ENCODE data around the gene CHST14.

CHST14 gene

DNA sequence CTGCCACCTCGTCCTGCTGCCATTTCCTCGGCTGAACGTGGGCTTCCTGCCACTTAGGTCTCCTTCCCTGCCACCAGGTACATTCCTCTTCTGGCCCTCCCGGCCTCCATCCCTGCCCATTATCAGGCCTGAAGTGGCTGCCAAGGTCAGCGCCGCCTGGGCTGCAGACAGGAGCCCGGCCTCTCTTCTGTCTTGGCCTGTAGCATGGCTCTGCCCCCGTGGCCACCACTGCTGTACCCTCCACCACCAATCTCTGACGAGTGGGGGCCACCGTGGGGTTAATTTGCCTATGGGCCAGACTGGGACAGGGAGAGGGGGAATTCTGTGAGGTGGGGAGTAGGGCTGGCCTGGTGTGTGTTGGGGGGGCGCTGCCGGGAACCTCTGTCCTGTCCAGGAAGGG, 32.1 kb upstream of the CHST14 start:
- TF ChIP-seq TAF1 (IDR thresholded peaks at IDR 0.05; ENCODE audit: borderline replicate concordance, insufficient read depth, low read length) (no peak), SIN3A (IDR thresholded peaks at IDR 0.05; ENCODE audit: borderline replicate concordance, insufficient read depth, low read length) (no peak), POLR2AphosphoS5 (IDR thresholded peaks at IDR 0.05; ENCODE audit: low read depth, low read length) (no peak), FOXP2 (optimal IDR thresholded peaks at IDR 0.05; ENCODE audit: borderline replicate concordance, extremely low read depth, extremely low read length, insufficient read depth) (no peak)
- TF ChIP-seq, protein P1, sequence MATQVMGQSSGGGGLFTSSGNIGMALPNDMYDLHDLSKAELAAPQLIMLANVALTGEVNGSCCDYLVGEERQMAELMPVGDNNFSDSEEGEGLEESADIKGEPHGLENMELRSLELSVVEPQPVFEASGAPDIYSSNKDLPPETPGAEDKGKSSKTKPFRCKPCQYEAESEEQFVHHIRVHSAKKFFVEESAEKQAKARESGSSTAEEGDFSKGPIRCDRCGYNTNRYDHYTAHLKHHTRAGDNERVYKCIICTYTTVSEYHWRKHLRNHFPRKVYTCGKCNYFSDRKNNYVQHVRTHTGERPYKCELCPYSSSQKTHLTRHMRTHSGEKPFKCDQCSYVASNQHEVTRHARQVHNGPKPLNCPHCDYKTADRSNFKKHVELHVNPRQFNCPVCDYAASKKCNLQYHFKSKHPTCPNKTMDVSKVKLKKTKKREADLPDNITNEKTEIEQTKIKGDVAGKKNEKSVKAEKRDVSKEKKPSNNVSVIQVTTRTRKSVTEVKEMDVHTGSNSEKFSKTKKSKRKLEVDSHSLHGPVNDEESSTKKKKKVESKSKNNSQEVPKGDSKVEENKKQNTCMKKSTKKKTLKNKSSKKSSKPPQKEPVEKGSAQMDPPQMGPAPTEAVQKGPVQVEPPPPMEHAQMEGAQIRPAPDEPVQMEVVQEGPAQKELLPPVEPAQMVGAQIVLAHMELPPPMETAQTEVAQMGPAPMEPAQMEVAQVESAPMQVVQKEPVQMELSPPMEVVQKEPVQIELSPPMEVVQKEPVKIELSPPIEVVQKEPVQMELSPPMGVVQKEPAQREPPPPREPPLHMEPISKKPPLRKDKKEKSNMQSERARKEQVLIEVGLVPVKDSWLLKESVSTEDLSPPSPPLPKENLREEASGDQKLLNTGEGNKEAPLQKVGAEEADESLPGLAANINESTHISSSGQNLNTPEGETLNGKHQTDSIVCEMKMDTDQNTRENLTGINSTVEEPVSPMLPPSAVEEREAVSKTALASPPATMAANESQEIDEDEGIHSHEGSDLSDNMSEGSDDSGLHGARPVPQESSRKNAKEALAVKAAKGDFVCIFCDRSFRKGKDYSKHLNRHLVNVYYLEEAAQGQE (IDR thresholded peaks at IDR 0.05; ENCODE audit: insufficient read depth in 1 of 2, low read depth in 2 of 2, low read length in 2 of 2), result no peak

DNA sequence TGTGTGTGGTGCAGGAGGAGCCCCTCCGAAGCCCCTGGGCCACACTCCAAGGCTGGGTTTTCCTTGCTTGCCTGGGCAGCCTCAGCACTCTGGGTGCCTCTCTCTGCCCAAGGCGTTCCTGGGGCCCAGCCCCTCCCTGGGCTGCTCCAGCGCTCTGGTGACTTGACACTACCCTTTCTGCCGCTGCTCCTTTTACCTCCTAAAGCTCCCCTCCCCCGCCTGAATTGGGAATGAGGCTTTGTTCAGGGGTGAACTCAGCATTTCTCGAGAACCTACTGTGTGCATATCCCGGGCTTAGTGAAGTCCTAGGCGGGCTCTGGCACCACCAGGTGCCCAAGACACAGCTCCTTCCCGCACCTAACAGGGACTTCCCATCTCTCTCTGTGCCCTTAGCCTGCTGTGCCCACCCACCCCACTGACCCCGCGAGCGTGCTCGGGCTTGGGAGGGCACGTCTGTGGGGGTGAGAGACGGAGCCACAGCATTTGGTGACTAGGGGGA, 31.3 kb upstream of the CHST14 start:
- TF ChIP-seq, protein P1 (IDR thresholded peaks at IDR 0.05; ENCODE audit: insufficient read depth in 1 of 2, low read depth in 2 of 2, low read length in 2 of 2), result no peak
- TF ChIP-seq TAF1 (IDR thresholded peaks at IDR 0.05; ENCODE audit: borderline replicate concordance, insufficient read depth, low read length), result no peak
- TF ChIP-seq SIN3A (IDR thresholded peaks at IDR 0.05; ENCODE audit: borderline replicate concordance, insufficient read depth, low read length), result no peak
- peak; percentile 2 for TF ChIP-seq FOXP2 (optimal IDR thresholded peaks at IDR 0.05; ENCODE audit: borderline replicate concordance, extremely low read depth, extremely low read length, insufficient read depth)

DNA sequence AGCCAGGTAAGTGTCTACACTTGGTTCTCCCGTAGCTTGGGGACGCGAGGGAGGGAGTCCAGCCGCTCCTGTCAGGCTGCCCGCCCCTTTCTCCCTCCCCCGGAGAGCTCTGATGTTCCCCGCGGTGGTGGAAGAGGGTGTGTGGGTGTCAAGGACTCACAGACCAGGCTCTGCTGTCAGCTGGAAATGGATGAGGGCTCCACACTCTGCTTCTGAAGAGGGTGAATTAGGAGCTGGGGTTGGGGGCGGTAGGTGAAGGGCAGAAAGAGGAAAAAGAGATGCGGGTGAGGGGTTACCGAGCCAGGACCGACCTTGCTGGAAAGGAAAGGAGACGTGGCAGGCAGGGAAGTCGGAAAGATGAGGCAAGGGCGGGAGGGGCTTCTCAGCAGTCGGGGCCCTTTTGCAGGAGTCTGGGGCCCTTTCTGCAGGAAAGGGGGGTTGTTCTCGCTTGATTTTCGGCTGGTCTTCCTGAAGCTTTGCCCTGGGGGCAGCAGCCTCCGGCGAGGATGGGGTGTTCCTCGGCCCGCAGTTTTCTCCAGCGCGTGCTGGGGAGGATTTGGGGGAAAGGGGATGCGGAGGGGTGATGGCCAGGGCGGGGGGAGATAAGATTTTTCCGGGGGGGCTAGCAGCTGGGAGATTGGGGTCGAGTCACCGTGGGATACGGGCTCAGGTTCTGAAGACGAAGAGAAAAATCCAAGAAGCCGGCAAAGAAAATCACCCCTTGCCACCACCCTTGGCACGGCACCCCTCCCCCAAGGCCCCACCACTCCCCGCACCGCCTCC, 30.6 kb upstream of the CHST14 start:
- TF ChIP-seq POLR2AphosphoS5 (IDR thresholded peaks at IDR 0.05; ENCODE audit: low read depth, low read length), result 0 out of 2 replicates have a peak, but pooled peaks have one; percentile 4
- TF ChIP-seq, protein P1 (IDR thresholded peaks at IDR 0.05; ENCODE audit: insufficient read depth in 1 of 2, low read depth in 2 of 2, low read length in 2 of 2), result no peak

DNA sequence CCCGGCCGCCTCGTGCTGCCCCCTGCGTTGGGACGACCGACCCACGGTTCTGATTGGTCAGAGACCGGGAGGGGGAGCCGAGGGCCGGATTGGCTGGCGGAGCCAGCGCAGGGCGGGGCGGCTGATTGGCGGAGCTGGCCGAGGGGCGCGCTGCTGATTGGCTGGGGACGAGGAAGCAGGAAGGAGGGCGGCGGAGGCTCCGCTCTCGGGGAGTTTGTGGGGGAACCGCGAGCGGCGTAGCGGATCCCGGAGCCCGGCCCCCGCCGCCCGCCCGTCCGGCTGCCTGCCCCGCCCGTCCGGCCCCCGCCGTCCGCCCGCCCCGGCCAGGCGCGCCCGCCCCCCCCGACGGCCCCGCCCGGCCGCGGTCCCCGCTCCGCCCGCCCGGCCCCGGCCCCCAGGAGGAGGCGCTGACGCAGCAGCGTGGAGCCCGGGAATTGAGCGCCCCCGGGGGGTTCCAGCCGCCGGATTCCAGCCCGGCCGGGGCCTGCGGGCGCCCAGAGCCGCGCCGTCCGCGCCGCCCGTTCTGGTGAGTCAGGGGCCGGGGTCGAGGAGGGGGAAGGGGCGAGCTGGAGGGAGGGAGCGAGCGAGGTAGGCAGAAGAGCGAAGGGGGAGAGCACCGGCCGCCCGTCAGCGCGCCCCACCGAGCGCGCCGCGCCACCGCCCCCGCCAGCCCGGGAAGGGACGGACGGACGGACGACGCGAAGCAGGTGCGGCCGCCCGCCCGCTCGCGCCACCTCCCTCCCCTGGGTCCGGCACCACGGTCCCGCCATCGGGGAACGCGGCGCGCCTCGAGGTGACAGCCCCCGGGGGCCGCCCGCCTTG, 29.8 kb upstream of the CHST14 start, which contains the start of gene BAHD1:
Gene BAHD1 (plus strand): TSS at position 211 of the 822 bp plus-strand sequence. CDS start 17,512 bp downstream, outside the sequence.
- TF ChIP-seq TAF1 (IDR thresholded peaks at IDR 0.05; ENCODE audit: borderline replicate concordance, insufficient read depth, low read length), result no peak
- TF ChIP-seq, protein P1 (IDR thresholded peaks at IDR 0.05; ENCODE audit: insufficient read depth in 1 of 2, low read depth in 2 of 2, low read length in 2 of 2), result no peak
- TF ChIP-seq POLR2AphosphoS5 (IDR thresholded peaks at IDR 0.05; ENCODE audit: low read depth, low read length), result no peak
- TF ChIP-seq FOXP2 (optimal IDR thresholded peaks at IDR 0.05; ENCODE audit: borderline replicate concordance, extremely low read depth, extremely low read length, insufficient read depth), result no peak
- TF ChIP-seq SIN3A (IDR thresholded peaks at IDR 0.05; ENCODE audit: borderline replicate concordance, insufficient read depth, low read length), result no peak
